GM13977 (cell line): ENCODE measurements around the gene RHOB.
"Not testable (repeated sequence)": the region's sequence is repeated elsewhere in the genome, so short reads cannot be mapped to it uniquely, and the experiment has no call there.

Experiments
- DNase-seq: peaks from one replicate; pipeline ENCODE4 v3.0.0; 2012; ENCODE audit warnings: low spot score
- in situ Hi-C: fragments of 300-500 bp; cut with MboI; formaldehyde crosslinking; loops from one replicate; pipeline ENCODE4 v1.12.0; 2022; ENCODE audit warnings: low sequenced_read_pairs, low pct_unique_long_range_greater_than_20kb, mixed read lengths, inconsistent platforms; ENCODE audit not compliant: unreplicated experiment
- TF ChIP-seq, protein P1 (sequence below): IDR thresholded peaks from 2 replicates; pipeline ENCODE4 v1.5.1; 2012; ENCODE audit warnings: mild to moderate bottlenecking, control low read depth; ENCODE audit not compliant: insufficient read depth; ENCODE audit errors: extremely low read depth, missing control alignments

RHOB gene

DNA sequence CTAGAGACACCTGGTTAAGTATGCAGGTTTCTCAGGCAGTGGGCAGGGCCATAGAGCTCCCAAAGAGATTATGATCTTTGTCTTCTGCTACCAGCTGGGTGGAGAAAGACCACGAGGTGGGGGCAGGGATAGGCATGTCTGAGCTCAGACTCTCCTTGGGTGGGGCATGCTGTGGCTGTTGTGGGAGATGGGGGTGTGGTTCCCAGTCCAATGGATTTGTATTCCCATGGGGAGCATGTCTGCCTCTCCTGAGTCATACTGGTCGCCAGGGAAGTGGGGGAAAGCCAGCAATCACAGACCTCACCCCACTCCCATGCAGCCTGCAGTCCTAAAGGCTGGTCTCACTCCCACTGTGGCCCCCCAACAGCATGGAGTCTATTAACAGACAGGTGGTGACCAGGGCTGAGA lies 31.4 kb upstream of the RHOB start:
- TF ChIP-seq, protein P1, sequence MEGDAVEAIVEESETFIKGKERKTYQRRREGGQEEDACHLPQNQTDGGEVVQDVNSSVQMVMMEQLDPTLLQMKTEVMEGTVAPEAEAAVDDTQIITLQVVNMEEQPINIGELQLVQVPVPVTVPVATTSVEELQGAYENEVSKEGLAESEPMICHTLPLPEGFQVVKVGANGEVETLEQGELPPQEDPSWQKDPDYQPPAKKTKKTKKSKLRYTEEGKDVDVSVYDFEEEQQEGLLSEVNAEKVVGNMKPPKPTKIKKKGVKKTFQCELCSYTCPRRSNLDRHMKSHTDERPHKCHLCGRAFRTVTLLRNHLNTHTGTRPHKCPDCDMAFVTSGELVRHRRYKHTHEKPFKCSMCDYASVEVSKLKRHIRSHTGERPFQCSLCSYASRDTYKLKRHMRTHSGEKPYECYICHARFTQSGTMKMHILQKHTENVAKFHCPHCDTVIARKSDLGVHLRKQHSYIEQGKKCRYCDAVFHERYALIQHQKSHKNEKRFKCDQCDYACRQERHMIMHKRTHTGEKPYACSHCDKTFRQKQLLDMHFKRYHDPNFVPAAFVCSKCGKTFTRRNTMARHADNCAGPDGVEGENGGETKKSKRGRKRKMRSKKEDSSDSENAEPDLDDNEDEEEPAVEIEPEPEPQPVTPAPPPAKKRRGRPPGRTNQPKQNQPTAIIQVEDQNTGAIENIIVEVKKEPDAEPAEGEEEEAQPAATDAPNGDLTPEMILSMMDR, result no peak
- in situ Hi-C loops, result no loop called here
- no peak for DNase-seq

DNA sequence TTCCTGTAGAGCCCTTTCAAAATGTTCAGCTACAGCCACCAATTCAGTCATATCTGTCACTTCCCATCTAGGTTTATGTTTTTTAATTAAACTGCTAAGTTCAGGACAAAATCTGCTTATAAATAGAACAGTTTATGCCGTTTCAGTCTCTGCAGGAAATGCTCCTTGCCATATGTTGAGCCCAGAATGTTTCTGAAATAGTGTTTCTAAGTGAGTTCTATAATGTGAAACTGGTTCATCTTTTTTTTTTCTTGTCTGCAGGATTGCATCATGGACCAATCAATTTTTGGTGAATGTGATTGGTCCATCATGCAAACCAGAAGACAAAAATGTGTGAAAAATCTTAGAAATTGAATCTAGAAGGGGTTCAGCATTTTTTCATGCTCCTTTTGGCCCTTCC lies 30.2 kb upstream of the RHOB start:
- in situ Hi-C loops, result no loop called here
- DNase-seq, result no peak
- TF ChIP-seq, protein P1, result no peak

DNA sequence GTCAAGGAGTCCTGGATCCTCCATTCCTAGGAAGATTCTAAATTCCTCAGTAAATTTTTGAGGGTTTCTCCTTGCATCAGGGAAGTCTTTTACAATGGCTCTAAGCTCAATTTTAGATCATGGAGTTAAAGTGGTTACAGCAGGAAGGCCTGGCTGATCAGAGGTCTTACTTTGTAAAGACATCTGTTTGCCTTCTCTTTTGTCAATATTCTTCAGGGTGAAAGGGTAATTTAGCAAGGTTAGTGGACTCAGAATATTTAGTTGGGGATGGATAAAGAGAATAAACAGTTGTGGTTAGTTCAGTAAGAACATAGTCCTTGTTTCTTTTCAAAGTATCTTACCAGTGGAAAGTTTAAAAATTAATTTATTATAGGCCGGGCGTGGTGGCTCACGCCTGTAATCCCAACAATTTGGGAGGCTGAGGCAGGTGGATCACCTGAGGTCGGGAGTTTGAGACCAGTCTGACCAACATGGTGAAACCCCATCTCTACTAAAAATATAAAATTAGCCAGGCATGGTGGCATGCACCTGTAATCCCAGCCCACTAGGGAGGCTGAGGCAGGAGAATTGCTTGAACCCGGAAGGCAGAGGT lies 29.5 kb upstream of the RHOB start:
- in situ Hi-C loops, DNase-seq: not testable (repeated sequence)

DNA sequence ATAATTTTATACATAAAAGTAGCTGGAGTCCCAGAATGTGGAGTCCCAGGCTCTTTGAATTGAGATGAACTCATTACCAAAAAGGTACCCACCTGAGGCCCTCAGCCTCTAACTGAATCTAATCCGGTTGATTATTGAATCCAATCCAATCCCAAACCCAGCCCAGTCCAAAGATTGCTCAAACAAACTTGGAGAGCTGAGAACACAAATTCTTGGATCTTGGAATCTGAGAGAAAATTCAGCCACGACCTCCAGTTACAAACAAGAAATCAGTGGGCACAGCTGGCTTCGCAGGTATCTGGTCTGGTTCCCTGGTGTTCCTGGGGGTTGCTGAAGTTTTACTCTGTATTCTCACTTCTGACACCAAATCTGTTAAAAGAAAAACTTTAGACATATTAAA lies 28.4 kb upstream of the RHOB start:
- DNase-seq, result no peak
- in situ Hi-C loops, result no loop called here
- TF ChIP-seq, protein P1, result no peak

DNA sequence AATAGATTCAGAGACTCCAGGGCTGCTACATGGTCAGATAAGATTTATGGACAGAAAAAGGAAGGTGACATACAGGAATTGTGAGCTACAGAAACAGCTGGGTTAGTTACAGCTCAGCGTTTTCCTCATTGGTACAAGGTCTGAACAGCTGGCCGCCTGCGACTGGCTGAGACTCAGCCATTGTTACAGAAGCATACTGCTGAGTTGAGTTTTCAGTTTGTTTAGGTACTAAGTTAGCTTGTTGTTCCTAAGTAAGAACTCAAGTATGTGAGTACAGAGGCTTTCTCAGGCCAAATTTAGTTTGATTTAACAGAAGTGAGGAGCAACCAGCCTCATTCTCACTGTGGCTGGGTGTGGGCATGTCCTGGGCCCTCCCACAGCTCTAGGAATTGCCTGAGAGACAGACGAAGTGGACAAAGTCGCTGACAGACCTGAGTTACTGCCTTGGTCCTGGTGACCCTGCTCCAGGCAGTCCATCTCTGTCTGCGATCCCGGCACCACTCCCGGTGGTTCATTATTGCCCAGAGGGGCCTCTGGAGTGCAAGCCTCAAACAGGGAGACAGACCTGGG lies 27.8 kb upstream of the RHOB start:
- DNase-seq, result no peak
- TF ChIP-seq, protein P1, result no peak
- in situ Hi-C loops, result no loop called here

DNA sequence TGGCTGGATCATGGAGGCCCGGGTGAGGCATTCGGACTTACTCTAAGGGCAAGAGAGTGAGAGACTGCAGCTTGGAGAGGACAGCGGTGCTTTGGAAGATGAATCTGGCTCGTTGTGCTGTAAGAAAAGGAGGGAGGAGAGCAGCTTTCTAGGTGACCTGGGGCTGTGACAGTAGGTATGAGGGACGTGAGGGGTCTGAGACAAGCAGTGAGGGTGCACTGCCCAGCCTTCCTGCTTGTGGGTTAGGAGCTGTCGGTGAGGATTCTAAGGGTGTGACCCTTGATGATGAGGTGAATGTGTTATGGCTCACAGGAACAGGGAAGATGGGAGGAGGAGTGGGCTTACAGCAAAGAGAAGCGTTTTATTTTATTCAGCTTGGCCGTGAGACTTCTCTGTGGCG lies 27.1 kb upstream of the RHOB start:
- TF ChIP-seq, protein P1, result no peak
- no peak for DNase-seq
- in situ Hi-C loops, result no loop called here

DNA sequence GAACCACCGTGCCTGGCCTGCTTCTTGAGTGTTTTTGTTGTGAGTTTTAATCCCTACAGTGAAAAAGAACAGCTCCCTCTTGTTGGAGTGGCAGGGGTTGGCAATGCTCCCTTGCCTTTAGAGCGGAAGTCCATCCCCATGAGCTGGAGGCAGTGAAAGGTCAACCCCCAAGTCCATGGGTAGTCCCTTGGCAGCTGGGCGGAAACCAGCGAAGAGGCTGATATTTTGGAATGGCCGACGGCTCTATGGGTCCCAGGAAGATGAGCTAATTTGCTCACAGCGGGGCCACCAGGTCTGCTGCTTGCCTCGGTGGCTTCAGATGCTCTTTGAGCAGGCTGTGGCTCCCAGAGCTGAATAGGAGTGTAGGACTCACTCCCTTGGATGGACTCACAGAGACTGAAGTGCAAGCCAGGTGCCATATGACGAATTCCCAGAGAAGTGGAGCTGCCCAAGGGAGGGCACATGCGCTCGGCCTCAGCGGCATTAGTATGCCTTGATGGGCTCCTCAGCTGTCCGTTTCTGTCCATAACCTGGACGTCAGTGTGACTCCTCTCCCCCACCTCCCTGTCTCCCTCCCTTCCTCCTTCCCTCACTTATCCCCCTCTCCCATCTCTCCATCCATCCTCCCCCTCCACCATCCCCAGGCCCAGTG lies 25.4 kb upstream of the RHOB start:
- TF ChIP-seq, protein P1, result no peak
- in situ Hi-C loops, result no loop called here
- DNase-seq, result no peak
